H9 (cell line): ENCODE data around the gene BPIFB4. TPM values are rescaled to one million over a fixed set of nuclear protein-coding genes. Genes with fewer than 3 reads are reported as not detected.

ENCODE experiments used
- DNase-seq: peaks from one replicate; pipeline ENCODE4 v3.0.0-alpha.2; 2017
- H2AFZ ChIP-seq: one replicate; pipeline ENCODE4 v1.6.1; 2013; ENCODE audit warnings: mild to moderate bottlenecking, low read length, control low read depth, moderate library complexity
- H2AK5ac ChIP-seq: 2 replicates; pipeline ENCODE4 v1.6.1; 2013; ENCODE audit warnings: low read length, control low read depth, mixed read lengths; ENCODE audit not compliant: insufficient read length
- H2BK120ac ChIP-seq: one replicate; pipeline ENCODE4 v1.6.1; 2013; ENCODE audit warnings: low read depth, mild to moderate bottlenecking, low read length, control low read depth, inconsistent platforms; ENCODE audit not compliant: poor library complexity, severe bottlenecking
- H2BK12ac ChIP-seq: 2 replicates; pipeline ENCODE4 v1.6.1; 2013; ENCODE audit warnings: low read length, control low read depth, mixed read lengths, low read depth; ENCODE audit not compliant: insufficient read length
- H2BK15ac ChIP-seq: 2 replicates; pipeline ENCODE4 v1.6.1; 2013; ENCODE audit warnings: low read depth, low read length, control low read depth
- H2BK20ac ChIP-seq: one replicate; pipeline ENCODE4 v1.6.1; 2013; ENCODE audit warnings: low read depth, mild to moderate bottlenecking, low read length, control low read depth, inconsistent platforms; ENCODE audit not compliant: poor library complexity, severe bottlenecking
- H2BK5ac ChIP-seq: 2 replicates; pipeline ENCODE4 v1.6.1; 2013; ENCODE audit warnings: low read length, control low read depth, mixed read lengths; ENCODE audit not compliant: insufficient read length
- H3K14ac ChIP-seq: 2 replicates; pipeline ENCODE4 v1.6.1; 2013; ENCODE audit warnings: low read length, control low read depth; ENCODE audit not compliant: insufficient read depth
- H3K18ac ChIP-seq: 2 replicates; pipeline ENCODE4 v1.6.1; 2013; ENCODE audit warnings: low read depth, mild to moderate bottlenecking, mixed read lengths, low read length, control low read depth; ENCODE audit not compliant: insufficient read length
- H3K23ac ChIP-seq: 2 replicates; pipeline ENCODE4 v1.6.1; 2013; ENCODE audit warnings: low read length, control low read depth, mixed read lengths, low read depth; ENCODE audit not compliant: insufficient read length
- H3K23me2 ChIP-seq: 2 replicates; pipeline ENCODE4 v1.6.1; 2013; ENCODE audit warnings: low read depth, mild to moderate bottlenecking, mixed read lengths, low read length, control low read depth; ENCODE audit not compliant: insufficient read length, poor library complexity, severe bottlenecking
- H3K27ac ChIP-seq: 2 replicates; pipeline ENCODE4 v1.5.1; 2013; ENCODE audit warnings: low read length, control low read depth, mixed read lengths, low read depth; ENCODE audit not compliant: insufficient read length
- H3K27me3 ChIP-seq: 2 replicates; pipeline ENCODE4 v1.6.1; 2013; ENCODE audit warnings: low read length, control low read depth, inconsistent platforms; ENCODE audit not compliant: insufficient read depth
- H3K4ac ChIP-seq: 2 replicates; pipeline ENCODE4 v1.6.1; 2013; ENCODE audit warnings: low read depth, mild to moderate bottlenecking, control low read depth, inconsistent platforms, low read length, moderate library complexity
- H3K4me1 ChIP-seq: 2 replicates; pipeline ENCODE4 v1.6.1; 2013; ENCODE audit warnings: low read length, control low read depth, inconsistent platforms; ENCODE audit not compliant: insufficient read depth
- H3K4me2 ChIP-seq: 2 replicates; pipeline ENCODE4 v1.6.1; 2013; ENCODE audit warnings: low read length, control low read depth, mixed read lengths; ENCODE audit not compliant: insufficient read length, insufficient read depth
- H3K56ac ChIP-seq: 2 replicates; pipeline ENCODE4 v1.6.1; 2013; ENCODE audit warnings: low read depth, mild to moderate bottlenecking, mixed read lengths, low read length, control low read depth; ENCODE audit not compliant: insufficient read length
- H3K79me1 ChIP-seq: 2 replicates; pipeline ENCODE4 v1.6.1; 2013; ENCODE audit warnings: low read depth, mild to moderate bottlenecking, moderate library complexity, low read length, control low read depth, inconsistent platforms; ENCODE audit not compliant: insufficient read depth, poor library complexity, severe bottlenecking
- H3K79me2 ChIP-seq: 2 replicates; pipeline ENCODE4 v1.6.1; 2013; ENCODE audit warnings: low read length, control low read depth, inconsistent platforms; ENCODE audit not compliant: insufficient read depth
- H3K9ac ChIP-seq: 2 replicates; pipeline ENCODE4 v1.6.1; 2013; ENCODE audit warnings: low read length, control low read depth, mixed read lengths; ENCODE audit not compliant: insufficient read length; ENCODE audit errors: extremely low read depth
- H3K9me3 ChIP-seq: one replicate; pipeline ENCODE4 v1.6.1; 2013; ENCODE audit warnings: low read depth, low read length, inconsistent platforms; ENCODE audit not compliant: control insufficient read depth
- H3T11ph ChIP-seq: one replicate; pipeline ENCODE4 v1.6.1; 2013; ENCODE audit warnings: mild to moderate bottlenecking, low read length, control low read depth, inconsistent platforms
- H4K20me1 ChIP-seq: one replicate; pipeline ENCODE4 v1.6.1; 2013; ENCODE audit not compliant: control insufficient read depth, insufficient read length, insufficient read depth
- H4K5ac ChIP-seq: 2 replicates; pipeline ENCODE4 v1.6.1; 2013; ENCODE audit warnings: low read depth, mild to moderate bottlenecking, mixed read lengths, low read length, control low read depth; ENCODE audit not compliant: insufficient read length
- H4K8ac ChIP-seq: replicated peaks from 2 replicates; pipeline ENCODE4 v1.6.1; 2013; ENCODE audit warnings: low read length, control low read depth, mixed read lengths, low read depth; ENCODE audit not compliant: insufficient read length
- H4K91ac ChIP-seq: 2 replicates; pipeline ENCODE4 v1.6.1; 2013; ENCODE audit warnings: low read depth, mild to moderate bottlenecking, moderate library complexity, mixed read lengths, low read length, control low read depth; ENCODE audit not compliant: insufficient read length
- H3K27ac Mint-ChIP-seq, 3 experiments: 2 replicates in 2 of 3; 3 replicates in 1 of 3; pipeline ENCODE4 v1.8.0; 2020 to 2021; ENCODE audit warnings: mixed read lengths in 3 of 3, mild to moderate bottlenecking in 1 of 3, moderate library complexity in 1 of 3
- H3K27me3 Mint-ChIP-seq: 2 replicates; pipeline ENCODE4 v1.8.0; 2021; ENCODE audit warnings: low read depth, mild to moderate bottlenecking, moderate library complexity, mixed read lengths
- H3K36me3 Mint-ChIP-seq, 3 experiments: 2 replicates in 2 of 3; 3 replicates in 1 of 3; pipeline ENCODE4 v1.8.0; 2020 to 2021; ENCODE audit warnings: low read depth in 3 of 3, mixed read lengths in 3 of 3; ENCODE audit not compliant: insufficient read depth in 1 of 3
- H3K4me1 Mint-ChIP-seq, 2 experiments: 2 replicates each; pipeline ENCODE4 v1.8.0; 2020; ENCODE audit warnings: mixed read lengths in 2 of 2
- H3K4me3 Mint-ChIP-seq, 2 experiments: 2 replicates in 1 of 2; 3 replicates in 1 of 2; pipeline ENCODE4 v1.8.0; 2020 to 2021; ENCODE audit warnings: mild to moderate bottlenecking in 2 of 2, mixed read lengths in 2 of 2, moderate library complexity in 1 of 2
- H3K9me3 Mint-ChIP-seq, 2 experiments: 2 replicates in 1 of 2; 3 replicates in 1 of 2; pipeline ENCODE4 v1.8.0; 2020; ENCODE audit warnings: mild to moderate bottlenecking in 2 of 2, mixed read lengths in 2 of 2, moderate library complexity in 1 of 2
- CTCF ChIP-seq: fragments of 200-600 bp; sonication (generic); conservative IDR thresholded peaks from 3 replicates; pipeline ENCODE4 v1.8.0; 2021; ENCODE audit warnings: antibody characterized with exemption, mild to moderate bottlenecking
- WGBS: extraction: QIAGEN DNeasy Blood & Tissue Kit; methylation state at CpG from one replicate; pipeline ENCODE4 v1.1.7; 2013; ENCODE audit warnings: missing lambda C conversion rate, low lambda C conversion rate, mixed read lengths; ENCODE audit not compliant: insufficient read length; ENCODE audit errors: extremely low coverage; 5-methylcytosine and 5-hydroxymethylcytosine counted together
- total RNA-seq: library from RNA; stranded (reverse); gene quantifications from 2 replicates; pipeline ENCODE4 v1.2.1, GENCODE V29; 2021

BPIFB4 gene
- total RNA-seq, 1 experiment from 2014 or later = not detected

- Mint-ChIP-seq H3K36me3 (no peaks in the 10 kb centered on the region), H3K4me1 (peaks cover 0 to 3% of the 10 kb centered on the region in 2 experiments; a peak in 1 of 4 replicates), H3K27ac (no peak overlapping the region), H3K27me3 (peaks cover 15% of the 10 kb centered on the region), H3K9me3 (no peaks in the 10 kb centered on the region; a peak in 1 of 5 replicates), H3K4me3 (no peak overlapping the region)
- no peak overlapping the region for H3K56ac ChIP-seq
- H3K9ac ChIP-seq = no peak overlapping the region
- no peak overlapping the region for H3K27ac ChIP-seq
- no peak overlapping the region for H2BK20ac ChIP-seq
- no peak overlapping the region for H3T11ph ChIP-seq
- DNase-seq = no peak
- H4K5ac ChIP-seq = no peak overlapping the region
- H2BK120ac ChIP-seq = no peak overlapping the region
- no peak overlapping the region for H3K18ac ChIP-seq
- H3K79me1 ChIP-seq = no peaks in the 10 kb centered on the region
- WGBS = no CpG with 5 or more reads among the region's 2 CpGs
- no peak overlapping the region for H4K8ac ChIP-seq
- no peak overlapping the region for H2BK15ac ChIP-seq
- H2AK5ac ChIP-seq = no peak overlapping the region
- no peak overlapping the region for H3K23ac ChIP-seq
- no peak overlapping the region for H3K14ac ChIP-seq
- no peak overlapping the region for H3K4ac ChIP-seq
- H4K20me1 ChIP-seq = peaks cover 2% of the 10 kb centered on the region
- H4K91ac ChIP-seq = no peak overlapping the region
- no peak overlapping the region for H2BK12ac ChIP-seq
- no peaks in the 10 kb centered on the region for H3K9me3 ChIP-seq
- no peak overlapping the region for H2AFZ ChIP-seq
- H3K79me2 ChIP-seq = no peaks in the 10 kb centered on the region
- no peaks in the 10 kb centered on the region for H3K23me2 ChIP-seq
- no peak for TF ChIP-seq CTCF
- H3K4me1 ChIP-seq = no peaks in the 10 kb centered on the region
- H3K27me3 ChIP-seq = no peaks in the 10 kb centered on the region
- H2BK5ac ChIP-seq = no peak overlapping the region
- no peak overlapping the region for H3K4me2 ChIP-seq
Measured at GRCh38 chr20:33072813-33073212, 6.6 kb upstream of the BPIFB4 start.
